ENCODE measurements around the gene ZNF281.
"Not testable (repeated sequence)": the region's sequence is repeated elsewhere in the genome, so short reads cannot be mapped to it uniquely, and the experiment has no call there.

The ZNF281 gene

GRCh38 chr1:200429221-200429751, 19.4 kb upstream of the ZNF281 start:
- DNase-seq: no peak

- DNase-seq: no peak
Measured at GRCh38 chr1:200428482-200429205, 18.8 kb upstream of the ZNF281 start.

GRCh38 chr1:200427744-200428143, 17.9 kb upstream of the ZNF281 start:
- no peak for DNase-seq

GRCh38 chr1:200426196-200426595, 16.4 kb upstream of the ZNF281 start:
- DNase-seq: no peak

- DNase-seq: no peak
Measured at GRCh38 chr1:200423235-200423634, 13.4 kb upstream of the ZNF281 start.

- DNase-seq: no peak
Measured at GRCh38 chr1:200422211-200422610, 12.4 kb upstream of the ZNF281 start.

- DNase-seq: peak; percentile 60
Measured at GRCh38 chr1:200415789-200416593, 6.2 kb upstream of the ZNF281 start.

- no peak for DNase-seq
Measured at GRCh38 chr1:200415227-200415626, 5.4 kb upstream of the ZNF281 start.

- DNase-seq: no peak
Measured at GRCh38 chr1:200414657-200415056, 4.8 kb upstream of the ZNF281 start.

- DNase-seq: not testable (repeated sequence)
Measured at GRCh38 chr1:200413766-200414165, 3.9 kb upstream of the ZNF281 start.

GRCh38 chr1:200411406-200412257, 1.8 kb upstream of the ZNF281 start:
- no peak for DNase-seq

GRCh38 chr1:200410566-200410878, 686 bp upstream of the ZNF281 start:
- DNase-seq: no peak

- DNase-seq: peak; percentile 57
Measured at GRCh38 chr1:200409203-200409760, 554 bp downstream of the ZNF281 start.

GRCh38 chr1:200406161-200406797, 3.6 kb downstream of the ZNF281 start:
- no peak for DNase-seq

- DNase-seq: no peak
Measured at GRCh38 chr1:200405264-200405663, 4.6 kb downstream of the ZNF281 start.

- DNase-seq: no peak
Measured at GRCh38 chr1:200401708-200402107, 8.1 kb downstream of the ZNF281 start.

GRCh38 chr1:200401263-200401662, 8.6 kb downstream of the ZNF281 start:
- DNase-seq: no peak

- DNase-seq: no peak
Measured at GRCh38 chr1:200400556-200400955, 9.3 kb downstream of the ZNF281 start.

GRCh38 chr1:200399860-200400259, 10.0 kb downstream of the ZNF281 start:
- DNase-seq: no peak

- no peak for DNase-seq
Measured at GRCh38 chr1:200398373-200398772, 11.5 kb downstream of the ZNF281 start.

GRCh38 chr1:200392625-200393185, 17.1 kb downstream of the ZNF281 start:
- no peak for DNase-seq

- no peak for DNase-seq
Measured at GRCh38 chr1:200391747-200392146, 18.1 kb downstream of the ZNF281 start.

Data from right forelimb (tissue), 1 donor.